Measurements from ENCODE around the gene RCAN3. TPM values are rescaled to one million over a fixed set of nuclear protein-coding genes. Genes with fewer than 3 reads are reported as not detected.

RCAN3 gene
- total RNA-seq, 2 donors from 2014 or later: 38.6 to 54.6 TPM

DNA sequence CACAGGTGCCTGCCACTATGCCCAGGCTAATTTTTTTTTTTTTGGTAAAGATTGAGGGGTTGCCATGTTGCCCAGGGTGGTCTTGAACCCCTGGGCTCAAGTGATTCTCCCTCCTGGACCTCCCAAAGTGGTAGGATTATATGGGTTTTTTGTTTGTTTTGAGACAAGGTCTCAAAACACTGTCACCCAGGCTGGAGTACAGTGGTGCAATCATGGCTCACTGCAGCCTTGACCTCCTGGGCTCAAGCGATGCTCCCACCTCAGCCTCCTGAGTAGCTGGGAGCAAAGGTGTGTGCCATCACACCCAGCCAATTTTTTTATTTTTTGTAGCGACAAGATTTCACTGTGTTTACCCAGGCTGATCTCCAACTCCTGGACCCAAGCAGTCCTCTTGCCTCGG, 8.9 kb upstream of the RCAN3 start:
- Mint-ChIP-seq H3K27ac (no peak overlapping the region), H3K9me3 (no peaks in the 10 kb centered on the region), H3K4me3 (no peak overlapping the region), H3K4me1 (peaks cover 10% of the 10 kb centered on the region), H3K36me3 (ENCODE audit: low read depth) (no peaks in the 10 kb centered on the region), H3K27me3 (no peaks in the 10 kb centered on the region)
- ATAC-seq (replicated peaks): no peak

DNA sequence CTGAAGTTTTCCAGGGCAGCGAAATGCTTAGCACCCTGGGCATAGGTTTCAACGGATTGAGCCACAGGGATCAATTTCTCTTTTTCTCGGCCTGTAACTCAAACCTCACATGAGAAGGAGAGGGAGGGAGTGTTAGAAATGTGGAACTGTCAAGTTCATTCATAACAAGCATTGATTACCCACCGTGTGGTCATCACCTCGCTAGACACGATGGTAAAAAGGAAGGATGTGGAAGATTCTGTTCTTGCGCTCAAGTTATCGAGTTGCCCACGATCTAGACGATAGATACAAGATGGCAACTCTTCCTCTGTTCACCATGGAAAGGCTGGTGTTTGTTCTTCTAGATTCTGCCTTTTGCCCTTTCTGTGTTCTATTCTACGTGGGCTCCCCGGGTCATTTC, 4.0 kb upstream of the RCAN3 start:
- peaks cover 23% of the 10 kb centered on the region for H3K4me1 Mint-ChIP-seq
- ATAC-seq (replicated peaks): no peak
- peaks cover 5% of the 10 kb centered on the region for H3K36me3 Mint-ChIP-seq (ENCODE audit: low read depth)
- H3K4me3 Mint-ChIP-seq: peak overlapping the region; percentile 15
- no peaks in the 10 kb centered on the region for H3K27me3 Mint-ChIP-seq
- peak overlapping the region; percentile 20 for H3K27ac Mint-ChIP-seq
- no peaks in the 10 kb centered on the region for H3K9me3 Mint-ChIP-seq

DNA sequence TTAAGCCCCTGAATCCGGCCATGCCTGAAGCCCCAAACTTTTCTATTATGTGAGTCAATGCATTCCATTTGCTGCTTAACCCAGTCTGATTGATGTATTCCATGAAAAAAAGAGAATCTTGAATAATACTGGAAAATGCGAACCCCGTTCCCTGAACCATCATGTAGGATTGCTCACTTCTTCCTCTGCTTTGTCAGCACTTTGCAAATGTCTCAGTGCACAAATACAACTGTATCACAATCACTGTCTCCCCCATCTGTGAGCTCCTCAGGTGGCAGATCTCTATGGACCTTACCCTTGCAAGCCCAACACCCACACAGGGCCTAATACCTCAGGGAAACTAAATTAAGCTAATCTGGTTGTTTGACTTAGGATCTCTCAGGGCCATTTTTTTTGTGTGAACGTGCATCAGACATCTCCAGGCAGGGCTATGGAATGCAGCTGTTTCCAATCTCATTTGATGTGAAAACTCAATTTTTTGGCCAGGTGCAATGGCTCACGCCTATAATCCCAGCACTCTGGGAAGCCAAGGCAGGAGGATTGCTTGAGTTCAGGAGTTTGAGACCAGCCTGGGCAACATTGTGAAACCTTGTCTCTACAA, 2.1 kb upstream of the RCAN3 start:
- no peak for ATAC-seq (replicated peaks)
- H3K27ac Mint-ChIP-seq: peak overlapping the region; percentile 89
- H3K27me3 Mint-ChIP-seq: no peaks in the 10 kb centered on the region
- peak overlapping the region; percentile 94 for H3K4me3 Mint-ChIP-seq
- no peaks in the 10 kb centered on the region for H3K9me3 Mint-ChIP-seq
- H3K4me1 Mint-ChIP-seq: peaks cover 28% of the 10 kb centered on the region
- peaks cover 18% of the 10 kb centered on the region for H3K36me3 Mint-ChIP-seq (ENCODE audit: low read depth)

DNA sequence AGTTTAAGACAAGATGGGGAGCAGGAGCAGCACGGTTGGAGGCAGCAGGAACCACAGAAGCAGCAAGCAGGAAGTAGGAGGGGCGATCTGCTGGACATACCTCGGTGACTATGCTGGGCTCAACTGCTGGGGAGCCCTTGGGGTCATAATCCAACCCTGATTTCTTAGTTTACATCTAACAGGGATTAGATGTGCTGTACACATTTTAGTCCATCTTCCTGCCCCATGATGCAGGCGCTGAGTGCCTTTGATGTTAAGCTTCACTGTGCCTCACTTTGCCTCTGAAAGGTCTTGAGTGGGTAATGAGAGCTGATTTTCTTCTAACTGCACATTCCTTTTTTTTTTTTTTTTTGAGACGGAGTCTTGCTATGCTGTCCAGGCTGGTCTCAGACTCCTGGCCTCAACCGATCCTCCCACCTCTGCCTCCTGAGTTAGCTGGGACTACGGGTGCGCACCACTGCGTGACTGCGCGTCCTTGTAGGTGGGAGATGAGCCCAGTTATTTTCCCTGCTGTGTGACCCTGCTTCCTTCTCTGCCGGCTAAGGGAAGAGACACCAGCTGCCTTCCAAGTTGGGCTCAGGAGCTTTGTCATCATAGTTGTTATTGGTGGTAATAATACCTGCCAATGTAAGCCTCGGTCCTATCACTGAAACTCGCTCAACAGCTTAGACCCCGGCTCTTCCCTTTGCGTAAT, 1.1 kb upstream of the RCAN3 start:
- ATAC-seq (replicated peaks): peak; percentile 20
- H3K27me3 Mint-ChIP-seq: no peaks in the 10 kb centered on the region
- H3K4me1 Mint-ChIP-seq: peaks cover 34% of the 10 kb centered on the region
- no peaks in the 10 kb centered on the region for H3K9me3 Mint-ChIP-seq
- peaks cover 18% of the 10 kb centered on the region for H3K36me3 Mint-ChIP-seq (ENCODE audit: low read depth)
- peak overlapping the region; percentile 89 for H3K27ac Mint-ChIP-seq
- H3K4me3 Mint-ChIP-seq: peak overlapping the region; percentile 94

DNA sequence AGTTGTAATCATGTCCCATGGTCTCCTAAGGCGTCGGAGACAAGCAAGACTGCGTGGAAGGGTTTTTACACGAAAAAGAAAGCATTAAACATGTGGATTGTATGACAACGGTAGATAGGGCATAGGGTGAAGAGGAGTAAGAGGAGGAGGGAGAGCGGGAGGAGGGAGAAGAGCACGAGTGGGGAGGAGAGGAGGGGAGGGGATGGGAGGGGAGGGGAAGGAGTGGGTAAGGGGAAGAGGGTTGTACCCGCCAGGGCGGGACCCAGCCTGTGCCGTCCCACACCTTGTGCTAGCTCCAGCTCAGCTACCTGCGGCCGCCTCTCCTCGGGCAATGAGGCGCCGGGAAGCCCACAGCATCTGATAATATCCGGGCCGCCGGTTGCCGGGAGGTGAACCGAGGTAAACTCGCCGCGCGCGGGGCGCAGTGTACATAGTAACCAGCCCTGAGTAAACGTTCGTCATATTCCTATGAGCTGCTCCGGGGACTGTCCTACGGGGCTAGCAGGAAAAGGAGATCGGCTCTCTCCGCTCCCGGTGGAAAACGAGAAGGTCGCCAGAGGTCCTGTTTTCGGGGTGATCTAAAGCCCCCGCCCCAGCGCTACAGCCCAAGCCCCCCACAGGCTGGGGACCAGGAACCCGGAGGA, 449 bp upstream of the RCAN3 start:
- Mint-ChIP-seq H3K27ac (peak overlapping the region; percentile 89), H3K4me3 (peak overlapping the region; percentile 94), H3K36me3 (ENCODE audit: low read depth) (peaks cover 22% of the 10 kb centered on the region), H3K27me3 (no peaks in the 10 kb centered on the region), H3K4me1 (peaks cover 39% of the 10 kb centered on the region), H3K9me3 (no peaks in the 10 kb centered on the region)
- ATAC-seq (replicated peaks): peak; percentile 75

DNA sequence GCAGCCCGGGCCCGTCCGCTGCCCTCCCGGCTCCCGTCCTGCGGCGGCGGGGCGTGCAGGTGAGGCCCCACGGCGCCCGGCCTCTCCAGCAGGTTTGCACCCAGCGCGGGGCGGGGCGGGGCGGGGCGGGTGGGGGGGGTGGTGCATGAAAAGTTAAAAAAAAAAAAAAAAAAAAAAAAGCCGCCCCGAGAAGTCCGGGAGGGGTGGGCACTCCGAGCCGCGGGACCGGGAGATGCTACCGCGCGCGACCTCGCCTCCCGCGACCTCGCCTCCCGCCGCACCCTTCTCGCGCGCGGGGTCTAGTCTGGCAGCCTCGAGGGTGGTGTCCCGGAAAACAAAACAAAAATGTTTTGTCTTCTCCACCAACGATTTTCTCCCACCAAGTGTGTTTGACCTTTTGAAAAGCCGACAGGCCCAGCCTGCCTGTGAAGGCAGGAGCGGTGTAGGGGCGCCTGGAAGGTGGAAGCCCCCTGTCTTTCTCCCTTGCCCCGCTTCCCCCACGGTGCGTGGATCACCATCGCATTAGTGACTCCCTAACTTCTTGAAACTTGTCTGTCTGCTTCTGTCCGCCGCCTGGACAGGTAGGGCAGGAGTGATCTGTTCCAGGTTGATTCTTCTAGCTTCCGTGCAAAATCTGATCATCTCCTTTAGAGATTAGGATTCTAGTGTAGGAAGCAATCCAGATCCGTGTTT, 569 bp downstream of the RCAN3 start:
- no peaks in the 10 kb centered on the region for H3K27me3 Mint-ChIP-seq
- no peak for ATAC-seq (replicated peaks)
- H3K4me3 Mint-ChIP-seq: peak overlapping the region; percentile 97
- no peaks in the 10 kb centered on the region for H3K9me3 Mint-ChIP-seq
- H3K4me1 Mint-ChIP-seq: peaks cover 47% of the 10 kb centered on the region
- H3K36me3 Mint-ChIP-seq (ENCODE audit: low read depth): peaks cover 32% of the 10 kb centered on the region
- peak overlapping the region; percentile 91 for H3K27ac Mint-ChIP-seq

DNA sequence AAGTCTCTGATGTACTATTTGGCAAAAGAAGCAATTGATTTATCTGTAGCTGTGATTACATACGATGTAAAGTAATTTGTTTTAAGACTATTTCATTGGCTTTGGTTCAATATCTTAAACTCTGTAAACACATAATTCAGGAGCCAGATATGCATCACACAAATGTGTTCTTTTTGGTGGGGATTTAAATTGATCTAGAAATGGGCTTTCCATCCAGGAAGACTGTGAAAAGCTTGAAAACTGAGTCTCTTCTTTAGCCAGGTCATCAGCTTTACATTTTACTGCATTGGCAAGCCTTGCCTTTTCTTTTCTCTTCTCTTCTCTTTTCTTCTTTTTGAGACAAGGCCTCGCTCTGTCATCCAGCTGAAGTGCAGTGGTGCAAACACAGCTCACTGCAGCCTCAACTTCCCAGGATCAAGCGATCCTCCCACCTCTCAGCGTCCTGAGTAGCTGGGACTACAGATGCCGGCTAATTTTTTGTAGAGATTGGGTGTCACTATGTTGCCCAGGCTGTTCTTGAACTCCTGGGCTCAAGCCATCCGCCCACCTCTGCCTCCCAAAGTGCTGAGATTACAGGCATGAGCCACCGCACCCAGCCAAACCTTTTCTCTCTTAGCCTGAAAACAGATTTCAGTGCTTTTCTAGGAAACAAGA, 1.4 kb downstream of the RCAN3 start:
- no peak for ATAC-seq (replicated peaks)
- peaks cover 38% of the 10 kb centered on the region for H3K36me3 Mint-ChIP-seq (ENCODE audit: low read depth)
- peaks cover 51% of the 10 kb centered on the region for H3K4me1 Mint-ChIP-seq
- H3K27ac Mint-ChIP-seq: peak overlapping the region; percentile 91
- H3K27me3 Mint-ChIP-seq: no peaks in the 10 kb centered on the region
- no peaks in the 10 kb centered on the region for H3K9me3 Mint-ChIP-seq
- peak overlapping the region; percentile 97 for H3K4me3 Mint-ChIP-seq

DNA sequence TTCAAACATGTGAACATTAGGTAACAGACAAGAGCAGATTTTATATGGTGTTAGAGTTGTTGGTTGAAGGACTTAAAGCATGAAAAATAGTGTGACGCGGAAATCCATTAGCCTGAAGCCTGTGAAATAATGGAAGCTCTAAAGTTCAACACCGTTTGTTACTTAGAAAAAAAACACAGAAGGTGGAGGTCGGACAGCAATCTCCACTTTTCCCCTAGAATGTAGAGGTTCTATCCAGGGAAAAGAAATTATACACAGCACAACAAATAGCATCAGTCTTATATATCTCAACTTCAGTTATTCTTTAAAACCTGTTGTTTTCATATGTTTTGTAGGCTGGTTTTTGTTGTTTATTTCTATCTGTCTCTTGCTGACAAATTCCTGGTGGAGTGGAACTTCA, 1.9 kb downstream of the RCAN3 start:
- Mint-ChIP-seq H3K27ac (peak overlapping the region; percentile 91), H3K4me1 (peaks cover 51% of the 10 kb centered on the region), H3K9me3 (no peaks in the 10 kb centered on the region), H3K4me3 (peak overlapping the region; percentile 97), H3K27me3 (no peaks in the 10 kb centered on the region), H3K36me3 (ENCODE audit: low read depth) (peaks cover 44% of the 10 kb centered on the region)
- ATAC-seq (replicated peaks): no peak

DNA sequence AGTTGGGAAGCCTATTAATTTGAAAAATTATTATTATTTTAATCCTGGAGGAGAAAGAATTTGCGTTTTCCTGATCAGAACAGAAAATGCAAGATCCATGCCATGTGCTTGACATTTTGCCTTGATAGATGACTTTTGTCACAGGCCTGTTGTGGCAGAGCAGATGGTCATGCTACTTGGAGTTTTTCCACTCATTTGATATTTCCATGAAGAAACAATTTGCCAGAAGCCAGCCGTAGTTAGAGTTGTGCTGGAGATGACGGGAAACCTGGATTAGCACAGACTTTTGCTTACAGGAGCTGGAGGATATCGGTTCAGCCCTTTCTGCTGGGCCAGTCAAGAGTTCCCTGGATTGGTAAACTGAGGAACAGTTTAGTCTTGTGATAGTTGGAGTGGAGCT, 3.2 kb downstream of the RCAN3 start:
- peaks cover 59% of the 10 kb centered on the region for H3K4me1 Mint-ChIP-seq
- ATAC-seq (replicated peaks): no peak
- H3K9me3 Mint-ChIP-seq: no peaks in the 10 kb centered on the region
- H3K36me3 Mint-ChIP-seq (ENCODE audit: low read depth): peaks cover 56% of the 10 kb centered on the region
- H3K27ac Mint-ChIP-seq: peak overlapping the region; percentile 91
- peak overlapping the region; percentile 97 for H3K4me3 Mint-ChIP-seq
- H3K27me3 Mint-ChIP-seq: no peaks in the 10 kb centered on the region

DNA sequence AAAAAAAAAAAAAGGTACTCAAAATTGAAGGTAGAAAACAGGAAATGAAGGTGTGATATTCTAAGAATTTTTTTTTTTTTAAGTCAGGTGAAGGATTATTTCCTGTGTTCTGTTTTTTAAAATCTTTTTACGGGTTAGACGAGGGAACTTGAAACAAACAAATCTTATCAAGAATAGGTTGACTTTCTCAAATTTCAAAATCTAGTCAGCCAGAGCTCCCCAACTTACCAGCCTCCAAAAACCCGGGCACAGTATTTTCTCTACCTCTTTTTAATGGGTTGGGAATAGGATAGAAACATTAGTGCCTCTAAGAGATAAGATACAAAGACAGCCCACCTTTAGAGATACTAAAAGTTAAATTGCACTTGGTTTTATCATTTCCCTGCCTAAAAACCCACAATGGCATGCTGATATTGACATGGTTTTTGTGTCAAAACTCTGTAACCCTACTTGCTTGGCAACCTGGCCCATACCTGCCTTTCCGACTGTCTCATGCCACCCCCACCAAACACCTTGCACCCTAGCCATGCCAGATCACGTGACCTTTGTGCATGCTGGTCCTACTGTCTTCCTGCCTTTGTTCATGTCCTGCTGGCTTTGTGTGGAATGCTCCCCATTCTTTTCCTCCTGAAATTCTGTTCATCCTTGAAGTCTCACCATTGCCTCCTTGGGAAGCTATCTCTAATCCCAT, 4.2 kb downstream of the RCAN3 start:
- ATAC-seq (replicated peaks): no peak
- peak overlapping the region; percentile 97 for H3K4me3 Mint-ChIP-seq
- peaks cover 64% of the 10 kb centered on the region for H3K36me3 Mint-ChIP-seq (ENCODE audit: low read depth)
- H3K27ac Mint-ChIP-seq: peak overlapping the region; percentile 91
- H3K27me3 Mint-ChIP-seq: no peaks in the 10 kb centered on the region
- H3K9me3 Mint-ChIP-seq: no peaks in the 10 kb centered on the region
- peaks cover 55% of the 10 kb centered on the region for H3K4me1 Mint-ChIP-seq

DNA sequence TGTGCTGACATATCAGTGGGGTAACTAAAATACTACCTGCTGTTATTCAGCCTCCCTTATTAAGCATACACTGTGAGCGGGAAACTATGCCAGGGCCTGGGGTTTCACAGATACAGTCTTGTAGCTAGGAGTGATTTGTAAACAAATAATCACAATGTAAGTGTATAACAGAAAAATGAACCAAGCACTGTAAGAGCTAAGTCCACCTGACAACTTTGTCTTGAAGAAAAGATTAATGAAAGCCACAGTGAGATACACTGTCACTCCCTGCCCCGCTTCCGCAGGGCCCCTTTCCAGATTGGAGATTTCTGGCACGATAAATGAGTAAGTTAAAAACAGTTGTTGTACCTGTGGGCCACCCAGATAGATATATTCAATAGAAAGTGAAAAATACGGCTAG, 4.8 kb downstream of the RCAN3 start:
- H3K36me3 Mint-ChIP-seq (ENCODE audit: low read depth): peaks cover 70% of the 10 kb centered on the region
- peaks cover 55% of the 10 kb centered on the region for H3K4me1 Mint-ChIP-seq
- H3K4me3 Mint-ChIP-seq: peak overlapping the region; percentile 97
- H3K27ac Mint-ChIP-seq: peak overlapping the region; percentile 91
- H3K9me3 Mint-ChIP-seq: no peaks in the 10 kb centered on the region
- H3K27me3 Mint-ChIP-seq: no peaks in the 10 kb centered on the region
- no peak for ATAC-seq (replicated peaks)

DNA sequence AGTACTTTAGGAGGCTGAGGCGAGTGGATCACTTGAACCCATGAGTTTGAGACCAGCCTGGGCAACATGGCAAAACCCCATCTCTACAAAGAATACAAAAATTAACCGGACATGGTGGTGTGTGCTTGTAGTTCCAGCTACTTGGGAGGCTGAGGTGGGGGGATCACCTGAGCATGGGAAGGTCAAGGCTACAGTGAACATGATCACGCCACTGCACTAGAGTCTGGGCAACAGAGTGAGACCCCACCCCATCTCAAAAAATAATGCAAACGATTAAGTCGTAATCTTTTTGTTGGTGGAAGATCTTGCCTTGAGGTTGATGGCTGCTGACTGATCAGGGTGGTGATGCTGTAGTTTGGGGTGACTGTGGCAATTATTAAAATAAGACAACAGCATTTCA, 6.3 kb downstream of the RCAN3 start:
- H3K4me3 Mint-ChIP-seq: peak overlapping the region; percentile 97
- no peaks in the 10 kb centered on the region for H3K9me3 Mint-ChIP-seq
- peaks cover 70% of the 10 kb centered on the region for H3K36me3 Mint-ChIP-seq (ENCODE audit: low read depth)
- no peaks in the 10 kb centered on the region for H3K27me3 Mint-ChIP-seq
- H3K27ac Mint-ChIP-seq: peak overlapping the region; percentile 18
- ATAC-seq (replicated peaks): no peak
- peaks cover 55% of the 10 kb centered on the region for H3K4me1 Mint-ChIP-seq

DNA sequence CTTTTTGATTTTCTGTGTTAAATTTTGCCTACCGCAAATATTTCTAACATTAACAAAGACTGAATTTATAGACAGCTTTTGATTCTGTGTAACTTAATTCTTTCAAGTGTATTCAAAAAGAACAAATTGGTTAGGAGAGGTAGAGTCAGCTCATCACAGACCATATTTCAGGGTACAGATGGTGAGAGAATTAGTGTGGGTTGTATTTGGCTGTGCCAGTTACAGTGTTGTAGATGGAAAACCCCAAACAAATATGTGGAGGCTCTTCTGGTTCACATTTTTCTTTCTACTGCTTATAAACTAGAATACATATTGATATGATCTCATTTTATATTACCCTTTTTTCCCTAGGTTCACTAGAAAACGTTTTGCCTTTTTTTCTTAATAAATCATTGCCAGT, 11.1 kb downstream of the RCAN3 start:
- Mint-ChIP-seq H3K27me3 (no peaks in the 10 kb centered on the region), H3K4me1 (peaks cover 45% of the 10 kb centered on the region), H3K27ac (peak overlapping the region; percentile 26), H3K36me3 (ENCODE audit: low read depth) (peaks cover 91% of the 10 kb centered on the region), H3K4me3 (peak overlapping the region; percentile 12), H3K9me3 (no peaks in the 10 kb centered on the region)
- ATAC-seq (replicated peaks): no peak

DNA sequence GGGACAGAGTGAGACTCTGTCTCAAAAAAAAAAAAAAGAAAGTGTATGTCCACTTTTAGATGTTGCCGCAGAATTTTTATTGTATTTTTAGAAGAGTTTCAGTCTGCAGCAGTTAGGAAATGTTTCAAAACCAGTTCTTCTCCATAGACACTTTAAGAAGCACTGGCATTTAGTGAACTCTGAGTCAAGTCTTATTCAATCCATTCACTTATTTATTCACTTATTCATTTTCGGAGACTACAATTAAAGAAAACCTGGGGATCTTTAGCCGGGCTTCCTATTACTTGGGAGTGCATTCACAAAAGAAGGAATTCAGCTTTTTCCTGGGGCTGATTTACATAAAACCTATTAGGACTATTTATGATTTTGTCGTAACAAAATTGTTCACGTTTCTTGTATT, 12.3 kb downstream of the RCAN3 start:
- H3K4me1 Mint-ChIP-seq: peaks cover 37% of the 10 kb centered on the region
- ATAC-seq (replicated peaks): no peak
- H3K9me3 Mint-ChIP-seq: no peaks in the 10 kb centered on the region
- no peak overlapping the region for H3K27ac Mint-ChIP-seq
- H3K27me3 Mint-ChIP-seq: no peaks in the 10 kb centered on the region
- H3K36me3 Mint-ChIP-seq (ENCODE audit: low read depth): peaks cover 91% of the 10 kb centered on the region
- peak overlapping the region; percentile 8 for H3K4me3 Mint-ChIP-seq
